ENCODE measurements around the gene SYT12.

GRCh38 chr11:67085617-67086016, 62.7 kb downstream of the SYT12 start:
- TF ChIP-seq POLR2A (IDR thresholded peaks at IDR 0.05) (no peak), CTCF (IDR thresholded peaks at IDR 0.05) (no peak)
